Activated T-cell treated with anti-CD3 and anti-CD28 coated beads, Interleukin-2, amount 50 U/mL, for 1 hour (primary cell): ENCODE measurements around the gene MRPL43.
A peak's percentile ranks its signal among the peaks of the same experiment; 100 is the strongest.
"Not testable (repeated sequence)": the region's sequence is repeated elsewhere in the genome, so short reads cannot be mapped to it uniquely, and the experiment has no call there.

ENCODE experiments used
- DNase-seq: peaks from one replicate; pipeline ENCODE4 v3.0.0-alpha.2; 2020

Gene MRPL43

DNA sequence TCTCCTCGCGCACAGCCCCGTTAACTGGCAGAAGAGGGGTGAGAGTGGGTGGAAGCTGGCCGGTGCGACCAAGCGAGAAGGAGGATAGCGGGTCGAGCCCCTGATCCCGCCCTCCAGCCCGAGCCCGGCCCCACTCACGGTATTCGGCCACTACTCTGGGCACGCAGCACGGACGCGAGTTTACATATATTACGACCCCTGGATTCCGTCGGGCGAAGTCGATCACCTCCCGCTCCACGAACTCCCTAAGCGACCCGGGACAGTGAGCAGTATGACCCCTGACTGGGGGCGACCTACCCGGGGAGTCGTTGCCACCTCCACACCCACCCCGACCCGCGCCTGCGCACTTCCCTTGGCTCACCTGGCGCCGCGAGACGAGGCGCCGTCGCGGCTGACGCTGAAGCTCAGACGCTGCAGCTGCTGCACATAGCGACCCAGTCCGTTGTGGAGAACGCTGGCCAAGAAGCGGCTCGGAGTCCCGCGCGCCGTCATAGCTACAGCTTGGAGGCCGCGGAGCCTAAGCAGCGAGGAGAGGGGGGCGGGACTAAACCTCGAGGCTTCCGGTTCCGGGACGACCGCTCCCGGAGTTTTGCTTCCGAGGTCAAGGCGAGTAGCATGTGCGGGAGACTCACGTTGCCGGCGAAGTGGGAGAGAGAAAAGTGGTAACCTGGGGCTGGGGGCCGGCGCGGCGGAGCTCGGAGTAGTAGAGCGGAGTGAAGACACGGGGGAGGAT is at the start of gene MRPL43, which contains the start of gene TWNK:
Gene MRPL43, minus strand, starts transcription at position 546 of the 733 bp plus-strand sequence. Its CDS starts 54 bp downstream, at position 492.
Gene TWNK, plus strand, starts transcription at position 592 of the 733 bp plus-strand sequence. CDS start 668 bp downstream, outside the sequence.
- DNase-seq: peak; percentile 87

DNA sequence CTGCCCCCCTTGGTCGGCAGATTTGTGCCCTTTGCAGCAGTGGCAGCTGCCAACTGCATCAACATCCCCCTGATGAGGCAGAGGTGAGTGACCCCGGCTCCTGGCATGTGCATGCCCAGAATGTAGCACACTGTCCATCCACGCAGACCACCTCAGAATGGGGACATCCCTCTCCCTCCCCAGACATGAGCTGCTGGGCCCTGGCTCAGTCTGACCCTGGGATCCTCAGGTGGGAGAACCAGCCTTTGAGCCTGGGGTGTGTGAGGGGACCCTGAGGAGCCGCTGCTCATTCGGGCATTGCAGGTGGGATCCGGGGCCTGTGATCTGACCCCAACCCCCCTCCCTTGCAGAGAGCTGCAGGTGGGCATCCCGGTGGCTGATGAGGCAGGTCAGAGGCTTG is 49.4 kb upstream of the MRPL43 start:
- DNase-seq: no peak

DNA sequence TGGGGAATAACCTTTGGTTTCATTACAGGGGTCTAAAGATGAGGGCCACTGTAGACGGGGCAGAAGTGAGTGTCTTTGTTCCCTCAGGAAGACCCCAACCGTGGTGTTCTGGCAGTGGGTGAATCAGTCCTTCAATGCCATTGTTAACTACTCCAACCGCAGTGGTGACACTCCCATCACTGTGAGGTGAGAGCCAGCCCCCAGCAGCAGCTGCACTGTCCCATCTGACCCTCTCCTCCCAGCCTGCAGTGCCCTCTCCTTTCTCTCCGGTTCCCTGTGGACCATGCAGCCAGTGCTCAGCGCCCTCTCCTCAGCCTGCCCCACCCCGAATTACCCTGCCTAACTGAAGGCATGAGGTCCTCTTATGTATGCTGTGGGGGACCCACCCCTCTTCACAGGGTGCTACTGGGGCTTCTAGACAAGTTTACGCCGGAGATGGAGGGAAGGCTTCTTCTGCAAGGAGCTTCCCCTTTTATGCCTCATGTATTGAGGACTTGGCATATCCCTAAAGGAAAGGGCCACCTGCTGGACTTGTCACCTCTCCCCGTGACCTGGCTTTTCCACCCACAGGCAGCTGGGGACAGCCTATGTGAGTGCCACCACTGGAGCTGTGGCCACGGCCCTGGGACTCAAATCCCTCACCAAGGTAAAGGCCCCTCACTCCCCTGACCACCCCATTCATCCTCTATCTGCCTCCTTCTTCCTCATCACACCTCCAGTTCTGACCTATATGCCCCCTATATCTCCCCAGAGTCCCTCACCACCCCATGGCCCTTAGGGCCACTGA is 48.8 kb upstream of the MRPL43 start:
- no peak for DNase-seq

DNA sequence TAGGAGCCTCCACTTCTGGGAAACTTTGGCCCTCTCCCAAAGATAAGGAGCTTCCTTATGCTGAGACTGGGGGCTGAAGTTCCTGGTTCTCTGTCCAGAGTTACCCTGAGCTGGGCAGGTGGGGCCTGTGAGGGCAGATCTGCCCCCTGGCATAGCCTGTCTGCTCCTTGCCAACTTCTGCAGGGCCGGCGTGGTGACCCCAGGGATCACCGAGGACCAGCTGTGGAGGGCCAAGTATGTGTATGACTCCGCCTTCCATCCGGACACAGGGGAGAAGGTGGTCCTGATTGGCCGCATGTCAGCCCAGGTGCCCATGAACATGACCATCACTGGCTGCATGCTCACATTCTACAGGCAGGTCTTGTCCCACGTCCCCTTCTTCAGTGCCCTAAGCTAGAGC is 48.0 kb upstream of the MRPL43 start:
- no peak for DNase-seq

DNA sequence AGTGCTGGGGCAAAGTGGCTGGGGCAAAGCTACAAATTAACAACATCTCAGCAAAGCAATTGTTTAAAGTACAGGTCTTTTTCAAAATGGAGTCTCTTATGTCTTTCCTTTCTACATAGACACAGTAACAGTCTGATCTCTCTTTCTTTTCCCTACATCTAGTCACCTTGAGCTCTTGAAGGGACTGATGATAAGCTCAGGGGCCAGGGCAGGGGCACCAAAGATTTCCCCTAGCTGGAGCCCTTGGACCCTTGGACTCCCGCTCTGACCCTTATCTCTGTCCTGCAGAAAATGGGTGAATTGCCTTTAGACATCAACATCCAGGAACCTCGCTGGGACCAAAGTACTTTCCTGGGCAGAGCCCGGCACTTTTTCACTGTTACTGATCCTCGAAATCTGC is 47.1 kb upstream of the MRPL43 start:
- not testable (repeated sequence) for DNase-seq

DNA sequence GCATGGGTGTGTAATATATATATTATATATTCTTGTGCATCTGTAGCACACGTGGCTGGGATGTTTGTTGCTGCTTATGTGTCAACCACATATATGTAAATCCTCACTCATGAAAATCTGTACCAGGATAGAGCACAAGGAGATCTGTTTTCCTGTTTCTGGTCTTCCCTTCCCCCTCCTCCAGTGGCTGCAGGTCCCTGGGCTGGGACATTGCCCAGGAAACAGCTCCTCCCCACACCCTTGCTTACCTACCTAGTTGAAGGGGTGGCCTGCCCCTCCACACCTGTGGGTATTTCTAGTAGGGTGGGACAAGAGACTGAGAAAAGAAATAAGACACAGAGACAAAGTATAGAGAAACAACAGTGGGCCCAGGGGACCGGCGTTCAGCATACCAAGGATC is 46.0 kb upstream of the MRPL43 start:
- no peak for DNase-seq

DNA sequence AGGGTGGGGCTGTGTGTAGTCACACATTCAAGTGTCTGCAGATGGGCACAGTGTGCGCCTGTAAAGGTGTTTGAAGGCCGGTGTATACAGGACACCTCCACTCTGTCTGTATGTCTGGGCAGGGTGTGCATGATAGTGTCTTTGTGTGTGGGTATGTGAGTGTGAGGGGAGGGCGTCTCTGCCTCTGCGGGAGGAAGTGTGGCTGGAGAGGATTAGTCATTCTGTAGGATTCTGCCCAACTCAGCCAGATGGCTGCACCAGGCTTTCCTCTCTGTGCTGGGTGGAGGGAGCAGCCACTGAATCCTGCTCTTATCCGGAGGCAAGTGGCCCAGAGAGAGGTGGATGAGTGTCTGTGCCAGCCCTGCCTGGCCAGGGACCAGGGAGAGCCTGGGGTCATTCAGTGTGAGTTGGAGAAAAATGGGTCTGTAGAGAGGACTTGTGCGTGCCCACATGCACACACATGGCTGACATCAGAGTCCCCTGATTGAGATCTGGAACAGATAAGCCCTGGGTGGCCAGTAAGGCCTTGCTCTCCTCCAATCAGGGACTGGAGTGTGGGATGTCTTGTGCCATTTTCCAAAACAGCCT is 45.4 kb upstream of the MRPL43 start:
- DNase-seq: no peak

DNA sequence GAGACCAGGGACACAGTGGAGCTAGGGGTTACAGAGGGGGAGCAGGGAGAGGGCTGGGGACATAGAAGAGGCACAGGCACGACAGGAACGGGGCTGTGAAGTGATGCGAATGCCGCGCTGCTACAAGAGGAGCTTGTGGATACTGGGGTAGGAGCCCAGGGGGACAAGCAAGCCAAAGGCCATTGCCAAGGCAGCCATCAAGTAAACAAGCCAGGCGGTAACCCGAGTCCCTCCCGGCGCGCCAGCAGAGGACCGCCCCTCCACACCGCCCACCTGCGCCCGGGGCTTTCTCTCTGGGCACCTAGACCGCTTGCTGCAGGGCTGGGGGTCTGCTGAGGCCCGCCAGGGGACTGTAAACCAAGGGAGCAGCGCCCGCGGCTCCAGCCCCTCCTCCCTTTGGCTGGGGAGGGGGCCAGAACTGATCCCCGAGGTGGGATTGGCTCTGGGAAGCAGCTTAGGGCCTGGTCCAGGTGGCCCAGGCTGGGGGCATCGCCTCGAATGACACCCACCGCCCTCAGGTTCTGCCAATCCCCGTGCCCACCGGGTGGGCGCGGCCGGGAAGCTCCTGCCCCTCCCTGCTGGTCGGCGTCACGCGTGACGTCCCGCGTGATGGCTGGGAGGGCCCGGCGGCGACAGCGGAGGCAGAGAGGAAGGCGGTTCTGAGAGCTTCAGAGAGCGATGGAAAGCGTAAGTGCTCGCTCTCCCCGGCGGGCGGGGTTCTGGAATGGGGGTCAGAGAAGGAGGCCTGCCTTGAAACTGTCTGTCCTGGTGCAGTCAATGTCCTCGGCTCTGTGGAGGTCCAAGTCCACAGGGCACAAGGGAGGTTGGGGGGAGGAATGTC is 44.7 kb upstream of the MRPL43 start:
- peak; percentile 89 for DNase-seq

DNA sequence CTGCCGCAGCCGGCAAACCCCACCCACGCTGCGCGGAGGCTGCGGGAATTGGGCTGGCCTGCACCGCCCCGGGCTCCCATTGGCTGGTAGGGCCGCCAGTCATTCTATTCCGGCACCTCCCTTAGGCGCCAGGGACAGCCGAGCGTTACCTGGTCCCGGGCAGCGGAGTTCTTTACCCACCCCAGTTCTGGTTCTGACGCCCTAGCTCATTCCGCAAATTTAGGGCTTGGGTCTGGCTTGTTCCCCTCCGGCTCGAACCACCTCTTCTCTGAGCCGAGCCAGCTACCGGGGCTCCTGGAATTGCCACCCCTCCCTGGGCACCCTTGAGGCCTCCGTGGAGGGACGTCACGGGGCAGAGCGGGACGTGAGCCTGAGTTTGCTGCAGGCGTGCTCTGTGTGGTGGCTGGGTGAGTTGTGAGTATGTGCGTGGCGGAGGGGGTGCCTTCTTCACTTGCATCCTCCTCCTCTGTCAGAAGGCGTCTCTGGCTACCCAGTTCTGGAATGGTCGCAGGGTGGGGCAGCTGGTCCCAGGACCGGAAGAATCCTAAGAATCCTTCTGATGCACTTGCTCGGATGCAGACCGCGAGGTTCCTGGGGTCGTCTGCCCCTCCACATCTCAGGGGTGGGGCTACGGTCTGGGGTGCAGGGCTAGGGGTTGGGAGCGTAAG is 44.0 kb upstream of the MRPL43 start, which contains the start of the genes PDZD7 and SFXN3:
Gene PDZD7, minus strand, starts transcription at position 2 of the 668 bp plus-strand sequence. CDS start 910 bp downstream, outside the sequence.
Gene SFXN3, plus strand, starts transcription at position 107 of the 668 bp plus-strand sequence. CDS start 3,461 bp downstream, outside the sequence.
- DNase-seq: peak; percentile 98

DNA sequence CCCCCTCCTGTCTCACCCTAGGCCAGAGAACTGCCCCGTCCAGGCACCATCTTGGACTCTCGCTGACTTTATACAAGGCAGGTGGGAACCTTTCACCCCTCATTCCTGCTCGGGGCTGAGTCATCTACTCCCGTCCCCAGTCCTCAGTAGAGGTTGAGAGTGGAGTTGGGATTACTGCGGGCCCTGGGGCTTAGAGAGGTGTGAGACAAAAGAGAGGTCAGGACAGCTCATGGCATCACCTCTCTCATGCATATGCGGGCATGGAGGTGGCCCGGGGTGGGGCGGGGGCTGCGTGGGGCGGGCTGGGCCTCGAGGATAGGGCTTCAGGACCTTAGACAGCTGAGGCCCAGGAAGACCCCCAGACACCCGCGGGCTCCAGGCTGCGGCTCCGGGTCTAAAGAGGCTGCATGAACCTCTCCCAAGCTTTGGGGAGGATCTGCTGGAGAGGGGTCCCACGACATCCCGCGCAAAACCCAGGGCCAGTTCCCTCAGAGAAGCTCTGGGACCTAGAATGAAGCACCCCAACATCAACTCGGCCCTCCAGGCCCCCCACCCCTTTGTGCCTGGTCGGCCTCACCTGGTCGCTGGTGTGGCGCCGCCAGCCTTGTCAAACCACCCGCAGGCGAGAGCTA is 43.3 kb upstream of the MRPL43 start:
- DNase-seq: no peak

DNA sequence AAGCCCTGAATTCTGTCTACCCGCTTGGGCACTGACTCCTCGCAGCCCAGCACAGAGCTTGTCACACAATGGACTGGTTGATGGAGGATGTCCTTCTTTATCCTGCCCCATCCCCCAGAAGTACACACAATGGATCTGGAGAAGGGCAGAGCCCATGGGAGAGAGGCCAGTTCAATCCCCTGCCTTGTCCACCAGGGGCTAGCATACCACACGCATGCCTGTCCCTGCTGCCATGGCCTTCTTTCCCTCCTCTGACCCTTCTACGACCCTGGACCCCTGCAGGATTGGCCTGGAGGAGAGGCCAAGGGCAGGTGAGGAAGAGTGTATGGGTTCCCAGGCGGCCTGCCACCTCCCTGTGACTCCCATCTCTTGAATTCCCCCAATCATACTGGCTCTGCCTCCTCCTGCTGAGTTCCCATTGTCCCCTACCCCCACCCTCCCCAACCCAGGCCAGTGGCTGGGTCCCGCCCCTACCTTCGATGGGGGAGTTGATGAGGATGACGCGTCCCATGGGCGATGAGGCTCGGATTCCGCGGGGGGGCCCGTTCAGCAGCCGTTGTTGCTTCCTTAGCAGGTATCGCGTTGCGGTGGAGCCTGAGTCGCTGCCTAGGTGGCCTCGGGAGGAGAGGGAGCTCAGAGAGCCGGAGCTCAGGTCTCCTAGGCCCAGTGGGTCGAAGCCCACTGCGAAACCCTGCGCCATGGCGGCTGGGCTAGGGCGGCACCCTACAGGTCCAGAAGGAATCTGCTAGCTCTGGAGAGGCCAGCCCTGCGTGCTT is 42.4 kb upstream of the MRPL43 start:
- no peak for DNase-seq

DNA sequence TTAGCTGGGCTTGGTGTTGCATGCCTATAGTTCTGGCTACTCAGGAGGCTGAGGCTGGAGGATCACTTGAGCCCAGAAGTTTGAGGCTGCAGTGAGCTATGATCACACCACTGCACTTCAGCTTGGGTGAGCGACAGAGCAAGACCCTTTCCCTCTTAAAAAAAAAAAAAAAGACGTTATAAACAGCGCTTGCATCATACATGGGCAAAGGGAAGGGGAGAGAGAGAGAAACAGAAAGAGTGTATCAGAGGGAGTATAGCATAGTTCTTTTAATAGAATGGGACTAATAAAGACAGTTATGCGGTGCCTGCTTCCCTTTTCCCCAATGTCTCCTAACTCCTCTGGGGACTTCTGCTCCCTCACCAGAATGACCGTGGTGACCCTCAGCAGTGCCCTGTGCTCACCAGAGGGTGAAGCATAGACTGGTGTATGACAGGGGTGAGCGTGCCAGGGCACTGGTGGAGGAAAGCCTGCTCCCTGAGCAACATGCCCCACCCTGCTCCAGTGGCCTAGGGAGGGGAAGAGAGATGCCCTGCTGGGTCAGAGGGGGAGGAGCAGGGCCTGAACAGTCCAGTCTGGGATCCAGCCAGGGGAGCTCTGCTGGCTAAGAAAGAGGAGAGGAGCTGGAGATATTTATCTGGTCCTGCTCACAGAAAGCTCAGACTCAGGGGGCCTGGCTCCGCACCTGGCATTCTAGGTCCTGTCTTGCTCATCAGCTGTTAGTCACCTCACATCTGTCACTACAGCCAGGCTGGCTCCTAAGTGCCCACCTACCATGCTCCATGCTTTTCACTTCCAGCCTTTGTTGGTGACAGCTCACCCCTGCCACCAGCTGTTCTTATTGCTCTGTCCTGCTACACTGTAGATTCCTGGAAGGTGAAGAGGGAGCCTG is 41.4 kb upstream of the MRPL43 start:
- no peak for DNase-seq

DNA sequence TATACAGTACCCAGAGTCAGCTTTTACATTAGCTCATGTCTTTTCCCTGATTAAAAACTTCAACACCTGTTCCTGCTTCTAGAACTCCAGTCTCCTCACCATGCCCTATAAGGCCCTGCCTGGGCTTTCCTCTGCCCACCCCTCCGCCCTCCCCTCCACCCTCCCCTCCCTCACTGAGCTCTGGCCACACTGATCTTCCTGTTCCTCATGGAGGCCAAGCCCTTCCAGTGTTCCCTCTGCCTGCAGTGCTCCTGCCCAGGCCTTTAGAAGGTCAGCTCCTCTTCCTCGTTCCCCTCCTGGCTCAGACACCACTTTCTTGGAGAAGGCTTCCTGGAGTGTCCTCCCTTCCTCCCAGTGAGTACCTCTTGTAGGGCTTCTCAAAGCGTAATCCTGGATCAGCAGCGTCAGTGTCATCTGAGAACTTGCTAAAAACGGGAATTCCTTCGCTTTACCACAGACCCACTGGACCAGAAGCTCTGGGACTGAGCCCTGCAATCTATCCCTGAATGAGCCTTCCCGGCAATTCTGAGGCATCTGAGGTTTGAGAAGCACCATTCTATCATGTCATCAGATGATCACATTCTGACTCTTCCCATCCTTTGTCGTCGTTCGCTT is 39.9 kb upstream of the MRPL43 start:
- DNase-seq: no peak

DNA sequence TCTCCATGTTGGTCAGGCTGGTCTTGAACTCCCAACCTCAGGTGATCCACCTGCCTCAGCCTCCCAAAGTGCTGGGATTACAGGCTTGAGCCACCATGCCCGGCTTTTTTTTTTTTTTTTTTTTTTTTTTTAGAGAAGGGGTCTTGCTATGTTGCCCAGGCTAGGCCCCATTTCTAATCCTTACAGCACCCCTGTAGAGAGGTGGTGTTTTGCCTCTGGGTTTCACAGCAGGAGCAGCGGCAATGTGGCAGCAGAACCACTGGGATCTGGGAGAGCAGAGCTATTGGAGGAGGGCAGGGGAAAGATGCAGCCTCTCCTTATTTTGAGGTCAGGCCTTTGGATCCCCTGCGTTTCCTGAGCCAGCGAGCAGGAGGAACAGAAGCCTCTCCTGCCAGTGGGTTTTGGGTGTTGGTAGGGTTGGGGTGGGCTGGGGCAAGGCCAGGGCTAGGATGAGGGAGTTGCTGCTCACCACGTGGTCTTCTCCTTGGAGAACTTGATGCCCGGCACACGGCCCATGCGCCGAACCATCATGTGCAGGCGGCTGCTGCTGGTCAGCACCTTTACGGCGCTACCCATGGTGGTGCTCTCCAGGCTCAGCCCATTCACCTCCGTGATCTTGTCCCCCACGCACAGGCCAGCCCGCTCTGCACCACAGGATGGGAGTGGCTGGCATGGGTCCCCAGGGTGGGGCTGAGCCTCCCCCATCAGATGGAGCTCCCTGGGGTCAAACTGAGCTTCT is 35.8 kb upstream of the MRPL43 start:
- no peak for DNase-seq

DNA sequence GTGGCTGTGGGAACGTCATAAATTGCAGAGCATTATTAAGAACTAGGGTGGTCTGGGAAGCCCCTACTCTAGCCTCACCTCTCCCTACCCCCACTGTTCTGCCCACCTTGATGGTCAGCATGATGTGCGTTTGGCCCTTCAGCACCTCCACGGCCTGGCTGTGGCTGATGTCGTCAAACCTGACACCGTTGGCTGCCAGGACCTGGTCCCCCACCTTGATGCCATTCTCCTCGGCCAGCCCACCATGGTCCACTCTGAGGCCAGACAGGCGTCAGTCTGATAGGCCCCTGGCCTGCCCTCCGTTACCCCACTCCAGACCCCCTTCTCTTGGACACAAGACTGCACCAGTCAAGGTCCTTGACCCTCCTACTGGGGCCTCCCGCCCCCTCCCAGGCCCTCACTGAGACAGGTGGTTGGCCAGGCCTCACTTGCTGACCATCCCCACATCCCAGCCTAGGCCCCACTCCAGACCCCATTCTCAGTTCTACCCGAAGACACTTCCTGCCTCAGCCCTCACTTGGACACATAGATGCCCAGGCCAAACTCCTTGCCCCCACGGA is 34.5 kb upstream of the MRPL43 start:
- DNase-seq: no peak

DNA sequence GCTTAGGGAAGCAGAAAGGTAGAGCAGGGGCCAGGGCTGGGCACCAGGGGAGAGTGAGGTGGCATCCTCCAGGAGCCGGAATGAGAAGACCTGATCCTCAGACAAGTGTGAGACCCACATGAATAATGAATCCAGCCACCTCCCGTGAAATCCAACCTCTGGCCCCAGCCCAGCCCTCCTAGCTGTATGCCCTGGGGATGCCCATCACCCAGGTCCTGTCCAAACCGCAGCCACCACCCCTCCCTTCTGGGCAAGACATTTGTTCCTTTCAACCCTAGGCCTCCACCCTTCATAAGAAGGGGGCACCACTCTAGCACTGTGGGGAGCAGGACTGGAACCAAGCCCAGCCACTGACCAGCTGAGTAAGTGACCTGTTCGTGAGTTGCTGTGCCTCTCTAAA is 33.9 kb upstream of the MRPL43 start:
- DNase-seq: no peak

DNA sequence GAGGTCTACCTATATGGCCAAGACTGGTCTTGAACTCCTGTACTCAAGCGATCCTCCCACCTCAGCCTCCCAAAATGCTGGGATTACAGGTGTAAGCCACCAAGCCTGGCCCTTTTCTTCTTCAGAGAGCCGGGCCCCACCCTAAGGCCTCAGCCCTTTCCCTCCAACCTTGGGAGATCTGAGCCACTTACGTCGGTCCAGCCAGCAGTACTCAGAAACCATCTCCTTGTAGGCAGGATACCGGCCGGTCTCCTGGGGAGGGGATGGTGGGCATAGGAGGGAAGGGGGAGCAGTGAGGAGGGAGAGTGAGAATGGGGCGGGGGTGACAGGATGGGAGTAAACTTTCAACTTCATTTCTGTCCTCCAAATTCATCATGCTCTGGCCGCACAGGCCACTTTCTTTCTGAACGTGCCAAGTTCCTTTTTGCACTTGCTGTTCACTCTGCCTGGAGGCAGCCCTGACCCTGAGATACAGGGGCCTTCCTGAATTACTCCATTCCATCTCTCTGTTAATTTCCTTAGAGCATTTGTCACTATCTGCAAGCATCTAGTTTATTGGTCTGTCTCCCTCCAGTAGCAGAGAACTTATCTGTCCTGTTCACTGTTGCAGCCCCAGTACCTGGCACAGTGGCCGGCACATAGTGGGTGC is 33.3 kb upstream of the MRPL43 start:
- DNase-seq: no peak

DNA sequence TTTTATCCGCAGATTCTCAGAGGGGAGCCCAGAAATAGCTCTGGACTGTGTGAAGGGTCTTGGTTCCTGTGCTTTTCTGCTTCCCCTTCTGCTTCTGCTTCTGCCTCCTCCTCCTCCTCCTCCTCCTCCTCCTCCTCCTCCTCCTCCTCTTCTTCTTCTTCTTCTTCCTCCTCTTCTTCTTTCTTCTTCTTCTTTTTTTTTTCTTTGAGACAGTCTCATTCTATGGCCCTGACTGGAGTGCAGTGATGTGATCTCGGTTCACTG is 32.1 kb upstream of the MRPL43 start:
- DNase-seq: no peak
